ENCODE results near the gene MAML3. TPM values are rescaled to one million over a fixed set of nuclear protein-coding genes. Genes with fewer than 3 reads are reported as not detected.
A peak's percentile ranks its signal among the peaks of the same experiment; 100 is the strongest.

The MAML3 gene
- total RNA-seq, 1 experiment from 2014 or later: 12.1 TPM

DNA sequence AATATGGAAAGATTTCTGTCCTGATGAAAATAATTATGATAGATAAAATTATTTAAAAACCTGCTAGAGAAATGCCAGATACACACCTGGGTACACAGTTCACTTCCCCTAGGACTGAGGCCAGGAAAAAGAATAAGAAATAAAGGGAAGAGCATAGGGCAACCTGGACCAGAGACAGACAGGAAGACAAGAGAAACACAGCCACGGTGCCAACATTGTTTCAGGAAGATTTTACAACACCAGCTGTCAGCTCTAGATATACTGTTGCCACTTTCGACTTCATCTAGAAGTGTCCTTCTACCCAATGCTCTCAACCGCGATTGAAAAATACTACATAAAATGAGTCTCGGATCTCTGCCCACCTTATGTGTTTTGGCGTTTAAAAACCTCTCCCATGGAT, 128.5 kb downstream of the MAML3 start:
- Histone ChIP-seq H3K9me3 (no peaks in the 10 kb centered on the region), H3K27me3 (replicated peaks; ENCODE audit: control insufficient read depth, insufficient read depth, low read length) (no peaks in the 10 kb centered on the region), H3K4me3 (ENCODE audit: low read depth, low read length) (no peak overlapping the region), H3K4me1 (peaks cover 69% of the 10 kb centered on the region), H3K36me3 (ENCODE audit: control insufficient read depth, insufficient read depth, low read length) (no peaks in the 10 kb centered on the region)
- H3K36me3 Mint-ChIP-seq (ENCODE audit: insufficient read depth, unreplicated experiment): peaks cover 5% of the 10 kb centered on the region
- TF ChIP-seq, protein P1, sequence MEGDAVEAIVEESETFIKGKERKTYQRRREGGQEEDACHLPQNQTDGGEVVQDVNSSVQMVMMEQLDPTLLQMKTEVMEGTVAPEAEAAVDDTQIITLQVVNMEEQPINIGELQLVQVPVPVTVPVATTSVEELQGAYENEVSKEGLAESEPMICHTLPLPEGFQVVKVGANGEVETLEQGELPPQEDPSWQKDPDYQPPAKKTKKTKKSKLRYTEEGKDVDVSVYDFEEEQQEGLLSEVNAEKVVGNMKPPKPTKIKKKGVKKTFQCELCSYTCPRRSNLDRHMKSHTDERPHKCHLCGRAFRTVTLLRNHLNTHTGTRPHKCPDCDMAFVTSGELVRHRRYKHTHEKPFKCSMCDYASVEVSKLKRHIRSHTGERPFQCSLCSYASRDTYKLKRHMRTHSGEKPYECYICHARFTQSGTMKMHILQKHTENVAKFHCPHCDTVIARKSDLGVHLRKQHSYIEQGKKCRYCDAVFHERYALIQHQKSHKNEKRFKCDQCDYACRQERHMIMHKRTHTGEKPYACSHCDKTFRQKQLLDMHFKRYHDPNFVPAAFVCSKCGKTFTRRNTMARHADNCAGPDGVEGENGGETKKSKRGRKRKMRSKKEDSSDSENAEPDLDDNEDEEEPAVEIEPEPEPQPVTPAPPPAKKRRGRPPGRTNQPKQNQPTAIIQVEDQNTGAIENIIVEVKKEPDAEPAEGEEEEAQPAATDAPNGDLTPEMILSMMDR (IDR thresholded peaks at IDR 0.05; ENCODE audit: insufficient read depth in 1 of 2, low read depth in 1 of 2, low read length in 1 of 2, severe bottlenecking in 1 of 2, unreplicated experiment in 1 of 2): no peak
- intact Hi-C loops (cut with micrococcal nuclease; ENCODE audit: unreplicated experiment): no loop called here
- no peaks in the 10 kb centered on the region for H3K27me3 Mint-ChIP-seq (ENCODE audit: insufficient read depth, unreplicated experiment)
- no peak for DNase-seq
- peak overlapping the region; percentile 60 for H3K27ac Mint-ChIP-seq (ENCODE audit: unreplicated experiment)
- no peaks in the 10 kb centered on the region for H3K9me3 Mint-ChIP-seq (ENCODE audit: unreplicated experiment)
- ChIA-PET POLR2A (no interaction called here), CTCF (no interaction called here)
- no TSS peak for BruUV-seq (replicated peaks)
- H3K4me3 Mint-ChIP-seq (ENCODE audit: unreplicated experiment): no peak overlapping the region
- peaks cover 65% of the 10 kb centered on the region for H3K4me1 Mint-ChIP-seq (ENCODE audit: low read depth, unreplicated experiment)

DNA sequence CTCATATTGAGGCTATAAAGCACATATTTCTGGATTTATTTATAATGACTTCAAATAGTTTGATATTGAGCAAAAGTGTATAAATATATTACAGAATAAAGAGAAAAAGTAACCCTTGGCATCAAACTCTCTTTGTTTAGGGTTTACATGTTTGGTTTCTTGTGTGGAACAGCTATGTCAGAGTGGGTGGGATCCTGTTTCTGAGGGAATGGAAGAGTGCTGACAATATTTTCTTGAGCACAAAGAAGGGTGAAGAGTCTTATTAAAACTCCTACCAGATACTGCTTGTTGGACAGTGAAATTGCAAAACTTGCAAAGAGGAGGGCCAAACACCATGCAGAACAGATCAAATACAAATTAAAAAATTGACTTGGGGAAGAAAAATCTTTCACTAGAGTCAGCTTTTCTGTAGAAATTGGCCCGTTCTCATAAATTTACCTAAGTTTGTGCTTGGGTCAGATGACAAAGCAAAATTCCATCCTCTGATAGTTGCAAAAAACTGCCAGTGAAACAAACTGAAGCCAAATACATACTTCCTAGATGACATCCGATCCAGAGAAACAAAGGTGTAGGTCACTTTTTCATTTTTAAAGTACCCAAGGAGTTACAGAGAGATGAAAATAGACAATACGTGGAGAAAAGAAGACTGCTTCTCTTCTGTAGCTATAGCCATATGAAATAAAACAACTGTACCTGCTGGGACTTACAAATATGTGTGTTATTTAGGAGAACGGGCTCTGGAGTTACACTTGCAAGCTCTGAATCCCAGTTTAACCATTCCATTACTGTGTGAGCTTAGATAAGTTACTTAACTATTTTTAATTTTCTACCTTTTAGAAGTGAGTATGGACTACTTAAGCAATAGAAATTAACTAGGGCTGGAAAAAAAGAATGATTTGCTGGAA, 133.3 kb downstream of the MAML3 start:
- CTCF ChIA-PET: interaction anchor here (1.5 to 1.7 kb wide), 3 partner anchors 8 to 29 kb away, joined by 7 to 10 read pairs (median 7); no protein-coding TSS in a partner anchor

More for the DNA sequence above, 133.3 kb downstream of the MAML3 start:
- H3K36me3 ChIP-seq (ENCODE audit: control insufficient read depth, insufficient read depth, low read length): no peaks in the 10 kb centered on the region
- peaks cover 20% of the 10 kb centered on the region for H3K36me3 Mint-ChIP-seq (ENCODE audit: insufficient read depth, unreplicated experiment)
- H3K27me3 Mint-ChIP-seq (ENCODE audit: insufficient read depth, unreplicated experiment): no peaks in the 10 kb centered on the region
- H3K4me1 Mint-ChIP-seq (ENCODE audit: low read depth, unreplicated experiment): peaks cover 58% of the 10 kb centered on the region
- peak overlapping the region; percentile 66 for H3K27ac Mint-ChIP-seq (ENCODE audit: unreplicated experiment)
- no peak for DNase-seq
- BruUV-seq (replicated peaks): no TSS peak
- POLR2A ChIA-PET: interaction anchor here (0.5 to 2.0 kb wide), 6 partner anchors 8 to 231 kb away, joined by 5 to 11 read pairs (median 6); partner anchors contain the start of gene MAML3
- H3K4me1 ChIP-seq: peaks cover 57% of the 10 kb centered on the region
- no peaks in the 10 kb centered on the region for H3K9me3 ChIP-seq
- H3K4me3 ChIP-seq (ENCODE audit: low read depth, low read length): no peak overlapping the region
- no peaks in the 10 kb centered on the region for H3K9me3 Mint-ChIP-seq (ENCODE audit: unreplicated experiment)
- no peaks in the 10 kb centered on the region for H3K27me3 ChIP-seq (replicated peaks; ENCODE audit: control insufficient read depth, insufficient read depth, low read length)
- peak overlapping the region; percentile 60 for H3K4me3 Mint-ChIP-seq (ENCODE audit: unreplicated experiment)
- intact Hi-C loops (cut with micrococcal nuclease; ENCODE audit: unreplicated experiment): loop anchor here (1.0 to 5.0 kb wide), 6 partner anchors 8 to 355 kb away; partner anchors contain the start of gene MGST2
- TF ChIP-seq, protein P1 (IDR thresholded peaks at IDR 0.05; ENCODE audit: insufficient read depth in 1 of 2, low read depth in 1 of 2, low read length in 1 of 2, severe bottlenecking in 1 of 2, unreplicated experiment in 1 of 2): no peak

Data from Caco-2 (cell line).